H1 (cell line): Measurements from ENCODE around the gene SPEF1. TPM values are rescaled to one million over a fixed set of nuclear protein-coding genes. Genes with fewer than 3 reads are reported as not detected.
A peak's percentile ranks its signal among the peaks of the same experiment; 100 is the strongest.

ENCODE experiments used
- CTCF ChIA-PET: fragments of 300-600 bp; sonication (Branson Sonifier 250); formaldehyde crosslinking; loops from one replicate; lab custom pipeline; 2021; ENCODE audit not compliant: partially characterized antibody; lab: Charles Lee
- POLR2A ChIA-PET: fragments of 300-600 bp; sonication (Branson Sonifier 250); formaldehyde crosslinking; loops from one replicate; lab custom pipeline; 2021; ENCODE audit warnings: inconsistent platforms; ENCODE audit not compliant: partially characterized antibody; lab: Charles Lee
- DNase-seq, 2 experiments: peaks; one replicate each; pipeline versions ENCODE4 v3.0.0 to v3.0.0-alpha.2; 2010 to 2022; ENCODE audit warnings: low spot score in 2 of 2, low read depth in 1 of 2, mixed read lengths in 1 of 2
- FAIRE-seq: peaks from 2 replicates; lab custom pipeline; 2011; peaks lifted over from hg19 to GRCh38; lab: Jason Lieb, UNC
- H2AFZ ChIP-seq: 2 replicates; pipeline ENCODE4 v1.8.1; 2012; ENCODE audit warnings: low read length, inconsistent platforms
- H2AK5ac ChIP-seq: 2 replicates; pipeline ENCODE4 v1.6.1; 2013; ENCODE audit warnings: low read depth, low read length
- H2BK120ac ChIP-seq: replicated peaks from 2 replicates; pipeline ENCODE3; 2013; ENCODE audit warnings: low read depth, low read length, inconsistent platforms
- H2BK12ac ChIP-seq: 2 replicates; pipeline ENCODE4 v1.6.1; 2013; ENCODE audit warnings: low read depth, low read length
- H2BK15ac ChIP-seq: 2 replicates; pipeline ENCODE4 v1.6.1; 2013; ENCODE audit warnings: low read length
- H2BK20ac ChIP-seq: 2 replicates; pipeline ENCODE4 v1.6.1; 2013; ENCODE audit warnings: low read length
- H2BK5ac ChIP-seq: 2 replicates; pipeline ENCODE4 v1.6.1; 2013; ENCODE audit warnings: low read depth, low read length
- H3K14ac ChIP-seq: 2 replicates; pipeline ENCODE4 v1.6.1; 2013; ENCODE audit warnings: inconsistent platforms; ENCODE audit not compliant: insufficient read length
- H3K18ac ChIP-seq: 2 replicates; pipeline ENCODE4 v1.6.1; 2013; ENCODE audit warnings: low read length; ENCODE audit errors: extremely low read depth
- H3K23ac ChIP-seq: 2 replicates; pipeline ENCODE4 v1.6.1; 2013; ENCODE audit warnings: inconsistent platforms; ENCODE audit not compliant: insufficient read length
- H3K23me2 ChIP-seq: 2 replicates; pipeline ENCODE4 v1.6.1; 2013; ENCODE audit warnings: low read depth, low read length
- H3K27ac ChIP-seq: 2 replicates; pipeline ENCODE4 v1.6.1; 2011; ENCODE audit warnings: low read depth, low read length, inconsistent platforms
- H3K27me3 ChIP-seq, 4 experiments: replicated peaks in 1 of 4; 1 replicate in 1 of 4; 2 replicates in 3 of 4; pipeline versions ENCODE4 v1.6.1 to v1.8.1; 2011 to 2013; ENCODE audit warnings: low read length in 3 of 4, mild to moderate bottlenecking in 3 of 4, inconsistent platforms in 2 of 4, mixed read lengths in 2 of 4, moderate library complexity in 1 of 4; ENCODE audit not compliant: control insufficient read depth in 3 of 4, insufficient read depth in 3 of 4; ENCODE audit errors: extremely low read depth in 1 of 4
- H3K36me3 ChIP-seq, 4 experiments: 2 replicates each; pipeline versions ENCODE4 v1.6.1 to v1.8.1; 2011 to 2013; ENCODE audit warnings: mild to moderate bottlenecking in 4 of 4, low read length in 3 of 4, moderate library complexity in 2 of 4, control low read depth in 1 of 4, inconsistent platforms in 1 of 4; ENCODE audit not compliant: insufficient read depth in 4 of 4, control insufficient read depth in 2 of 4
- H3K4ac ChIP-seq: replicated peaks from 2 replicates; pipeline ENCODE3; 2013; ENCODE audit warnings: low read length, low read depth, mixed read lengths, inconsistent platforms; ENCODE audit not compliant: insufficient read length
- H3K4me1 ChIP-seq, 4 experiments: replicated peaks in 1 of 4; 1 replicate in 1 of 4; 2 replicates in 3 of 4; pipeline versions ENCODE4 v1.6.1 to v1.8.1; 2011 to 2013; ENCODE audit warnings: low read length in 3 of 4, inconsistent platforms in 2 of 4, mixed read lengths in 1 of 4; ENCODE audit not compliant: insufficient read depth in 4 of 4, control insufficient read depth in 3 of 4
- H3K4me2 ChIP-seq, 2 experiments: 2 replicates each; pipeline versions ENCODE4 v1.6.1 to v1.8.1; 2011 to 2013; ENCODE audit warnings: low read depth in 2 of 2, low read length in 2 of 2, control low read depth in 1 of 2, inconsistent platforms in 1 of 2, mild to moderate bottlenecking in 1 of 2; ENCODE audit not compliant: insufficient read depth in 1 of 2
- H3K4me3 ChIP-seq, 4 experiments: fragments of 200-600, 300-600 bp in 1 of 4; sonication (generic), shearing (Covaris generic), sonication (Bioruptor Twin) in 1 of 4; 2 replicates each; pipeline versions ENCODE4 v1.5.1 to v1.8.1; 2011 to 2016; ENCODE audit warnings: low read length in 4 of 4, low read depth in 3 of 4, control low read depth in 2 of 4, inconsistent platforms in 2 of 4, mild to moderate bottlenecking in 2 of 4, mixed read lengths in 1 of 4, moderate library complexity in 1 of 4; ENCODE audit not compliant: insufficient read depth in 2 of 4; ENCODE audit errors: extremely low read depth in 1 of 4
- H3K56ac ChIP-seq: replicated peaks from 2 replicates; pipeline ENCODE3; 2013; ENCODE audit warnings: low read depth, mild to moderate bottlenecking, mixed read lengths, low read length, inconsistent platforms; ENCODE audit not compliant: insufficient read length
- H3K79me1 ChIP-seq: 2 replicates; pipeline ENCODE4 v1.6.1; 2013; ENCODE audit warnings: low read depth, low read length, control low read depth
- H3K79me2 ChIP-seq, 2 experiments: 2 replicates each; pipeline versions ENCODE4 v1.6.1 to v1.8.1; 2012 to 2013; ENCODE audit warnings: low read length in 2 of 2, mild to moderate bottlenecking in 2 of 2, inconsistent platforms in 1 of 2; ENCODE audit not compliant: insufficient read depth in 2 of 2, control insufficient read depth in 1 of 2
- H3K9ac ChIP-seq, 4 experiments: replicated peaks in 1 of 4; 1 replicate in 1 of 4; 2 replicates in 3 of 4; pipeline versions ENCODE4 v1.6.1 to v1.8.1; 2011 to 2013; ENCODE audit warnings: low read depth in 3 of 4, low read length in 3 of 4, control low read depth in 2 of 4, mild to moderate bottlenecking in 2 of 4, moderate library complexity in 2 of 4, inconsistent platforms in 1 of 4; ENCODE audit errors: extremely low read depth in 1 of 4
- H3K9me3 ChIP-seq, 2 experiments: 2 replicates each; pipeline versions ENCODE4 v1.6.1 to v1.8.1; 2012 to 2013; ENCODE audit warnings: mild to moderate bottlenecking in 2 of 2, moderate library complexity in 2 of 2, control low read depth in 1 of 2, inconsistent platforms in 1 of 2, low read depth in 1 of 2, low read length in 1 of 2, mixed read lengths in 1 of 2; ENCODE audit not compliant: insufficient read depth in 2 of 2
- H4K20me1 ChIP-seq, 2 experiments: replicated peaks in 1 of 2; 2 replicates each; pipeline versions ENCODE3 to v1.8.1; 2011 to 2013; ENCODE audit warnings: inconsistent platforms in 2 of 2, low read length in 2 of 2, mild to moderate bottlenecking in 1 of 2; ENCODE audit not compliant: insufficient read depth in 2 of 2, control insufficient read depth in 1 of 2
- H4K5ac ChIP-seq: 2 replicates; pipeline ENCODE4 v1.6.1; 2013; ENCODE audit warnings: low read length, low read depth, mixed read lengths, inconsistent platforms; ENCODE audit not compliant: insufficient read length
- H4K8ac ChIP-seq: 2 replicates; pipeline ENCODE4 v1.8.0; 2013; ENCODE audit warnings: mild to moderate bottlenecking, moderate library complexity, low read length, inconsistent platforms; ENCODE audit not compliant: insufficient read depth; ENCODE audit errors: extremely low read depth
- H4K91ac ChIP-seq: replicated peaks from 2 replicates; pipeline ENCODE3; 2013; ENCODE audit warnings: low read length, mixed read lengths, inconsistent platforms; ENCODE audit not compliant: insufficient read length
- ASH2L ChIP-seq: fragments of 200-600, 300-600 bp; sonication (generic); IDR thresholded peaks from one replicate; pipeline ENCODE4 v1.7.1; 2017; ENCODE audit warnings: low read length
- BACH1 ChIP-seq: IDR thresholded peaks from 2 replicates; pipeline ENCODE4 v1.6.1; 2012; ENCODE audit warnings: low read length, improper control_type of control experiment
- EZH2 ChIP-seq: fragments of 200-600 bp; sonication (generic); IDR thresholded peaks from 2 replicates; pipeline ENCODE4 v1.7.1; 2012; ENCODE audit warnings: low read depth, mild to moderate bottlenecking, moderate library complexity, low read length, inconsistent platforms; ENCODE audit not compliant: severe bottlenecking
- KDM4A ChIP-seq: IDR thresholded peaks from one replicate; pipeline ENCODE4 v1.7.1; 2012; ENCODE audit warnings: low read depth, mild to moderate bottlenecking, moderate library complexity, low read length, inconsistent platforms; ENCODE audit not compliant: severe bottlenecking
- POLR2AphosphoS5 ChIP-seq: IDR thresholded peaks from 2 replicates; pipeline ENCODE4 v1.6.1; 2011; ENCODE audit warnings: low read depth, low read length
- RFX5 ChIP-seq: IDR thresholded peaks from 2 replicates; pipeline ENCODE4 v1.6.1; 2011; ENCODE audit warnings: low read depth, low read length, improper control_type of control experiment, borderline replicate concordance
- RXRA ChIP-seq: IDR thresholded peaks from 2 replicates; pipeline ENCODE4 v1.6.1; 2011; ENCODE audit warnings: low read depth, mild to moderate bottlenecking, low read length, moderate library complexity; ENCODE audit not compliant: insufficient read depth
- SIX5 ChIP-seq: IDR thresholded peaks from 2 replicates; pipeline ENCODE4 v1.6.1; 2011; ENCODE audit warnings: mild to moderate bottlenecking, low read depth, low read length
- SP1 ChIP-seq: IDR thresholded peaks from 2 replicates; pipeline ENCODE4 v1.6.1; 2011; ENCODE audit warnings: low read depth, low read length
- SP2 ChIP-seq: IDR thresholded peaks from 2 replicates; pipeline ENCODE4 v1.6.1; 2012; ENCODE audit warnings: mild to moderate bottlenecking, low read length, inconsistent platforms
- TEAD4 ChIP-seq: IDR thresholded peaks from 2 replicates; pipeline ENCODE4 v1.6.1; 2012; ENCODE audit warnings: low read depth, low read length, inconsistent platforms, mixed read lengths
- WGBS, 2 experiments: shearing (Covaris generic) in 1 of 2; methylation state at CpG; one replicate each; pipeline versions ENCODE4 v1.1.6 to v1.1.7; 2013 to 2015; ENCODE audit warnings: low lambda C conversion rate in 2 of 2, mixed read lengths in 2 of 2, inconsistent platforms in 1 of 2, low coverage in 1 of 2, missing lambda C conversion rate in 1 of 2; ENCODE audit not compliant: insufficient replicate concordance in 2 of 2, insufficient coverage in 1 of 2, insufficient read length in 1 of 2; ENCODE audit errors: extremely low coverage in 1 of 2, missing lambda C conversion rate in 1 of 2; 5-methylcytosine and 5-hydroxymethylcytosine counted together
- polyA plus RNA-seq, 7 experiments: library from polyadenylated mRNA; depleted of rRNA in 3 of 7; stranded (reverse) in 5 of 7; unstranded in 2 of 7; fragments of >200 nt in 5 of 7; fragments of 200-250 nt in 2 of 7; gene quantifications; 1 replicate in 5 of 7; 2 replicates in 1 of 7; 4 replicates in 1 of 7; pipeline versions ENCODE4 v1.2.1 to v1.2.3, GENCODE V29; 2011 to 2013; ENCODE audit warnings: missing spikeins in 2 of 7, mixed read lengths in 2 of 7
- total RNA-seq: library from RNA; stranded (reverse); fragmentation: NEBNext Ultra II Directional; extraction: Animal tissue kit (Norgen Biotek cat#: 25700); gene quantifications from 2 replicates; pipeline ENCODE4 v1.2.1, GENCODE V29; 2021
- TF ChIP-seq, protein P1 (sequence below): IDR thresholded peaks from 2 replicates; pipeline ENCODE4 v1.6.1; 2011; ENCODE audit warnings: low read length, improper control_type of control experiment

The SPEF1 gene
- total and polyA plus RNA-seq, 2 of the 8 experiments (the other 6 are each of a cell fraction or from before 2014, with no cell fraction given): 0.51 to 0.71 TPM

DNA sequence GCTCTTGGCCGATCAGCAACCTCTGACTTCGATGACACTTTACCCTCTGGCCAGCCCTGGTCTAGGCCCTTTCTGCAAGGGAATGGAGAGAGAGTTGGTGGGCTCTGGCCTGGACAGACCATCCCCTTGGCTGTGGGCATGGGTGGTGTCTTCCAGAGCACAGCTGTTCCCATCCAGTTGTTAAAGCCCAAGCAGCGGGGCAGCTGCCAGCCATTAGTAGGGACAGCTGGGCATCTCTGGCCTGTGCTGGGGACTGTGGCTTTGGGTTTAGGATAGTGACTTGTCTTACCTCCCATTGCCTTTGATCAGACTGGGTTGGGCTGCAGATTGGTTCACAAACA lies 17.6 kb upstream of the SPEF1 start:
- H2BK20ac ChIP-seq: peak overlapping the region; percentile 55; the same call in 1 of the 2 replicates
- ChIA-PET POLR2A (interaction anchor here (1.1 to 2.9 kb wide), 11 partner anchors 9 to 124 kb away, joined by 3 to 29 read pairs (median 9); partner anchors contain the start of genes AP5S1, CENPB, PANK2 and SPEF1), CTCF (interaction anchor here (1.8 to 3.7 kb wide), 2 partner anchors 12 to 102 kb away, joined by 4 to 29 read pairs; partner anchors contain the start of gene CENPB)
- H3K4me3 ChIP-seq: peak overlapping the region in 1 of 4 experiments; percentile 42; a peak in 1 of 8 replicates
- peak overlapping the region; percentile 80 for H2BK12ac ChIP-seq
- peak overlapping the region; percentile 83; the same call in 1 of the 2 replicates for H2BK5ac ChIP-seq
- H4K20me1 ChIP-seq: peaks cover 3% of the 10 kb centered on the region in 2 experiments
- peak overlapping the region; percentile 95 for H4K91ac ChIP-seq
- H3K56ac ChIP-seq: peak overlapping the region; percentile 55
- H4K8ac ChIP-seq: no peak overlapping the region
- H3K23me2 ChIP-seq: peaks cover 9% of the 10 kb centered on the region; the same call in 1 of the 2 replicates
- no peak overlapping the region for H3K14ac ChIP-seq
- peak overlapping the region; percentile 91; the same call in 1 of the 2 replicates for H2AK5ac ChIP-seq
- H3K9ac ChIP-seq: no peak overlapping the region
- H3K4me1 ChIP-seq: peaks cover 5 to 35% (median 28%) of the 10 kb centered on the region in 4 experiments
- no peaks in the 10 kb centered on the region for H3K9me3 ChIP-seq
- peaks cover 4 to 27% (median 24%) of the 10 kb centered on the region in 4 experiments for H3K36me3 ChIP-seq
- no peak overlapping the region for H4K5ac ChIP-seq
- H2AFZ ChIP-seq: no peak overlapping the region
- FAIRE-seq: no peak
- H3K27me3 ChIP-seq: peaks cover 0 to 3% (median 0%) of the 10 kb centered on the region in 4 experiments; a peak in 1 of 7 replicates
- peak overlapping the region; percentile 52 to 82; a peak in 2 of 4 replicates for H3K4me2 ChIP-seq
- H2BK120ac ChIP-seq: peak overlapping the region; percentile 60
- no peaks in the 10 kb centered on the region; the same call in 1 of the 2 replicates for H3K79me1 ChIP-seq
- WGBS, 2 experiments: 87% methylated on average over 3 of the region's 3 CpGs; no CpG with 5 or more reads in 1 of the 2 experiments
- H3K4ac ChIP-seq: peak overlapping the region; percentile 57
- H3K18ac ChIP-seq: peak overlapping the region; percentile 81; the same call in 1 of the 2 replicates
- DNase-seq: no peak
- no peaks in the 10 kb centered on the region; a peak in 1 of 4 replicates for H3K79me2 ChIP-seq
- no peak overlapping the region for H3K23ac ChIP-seq
- peak overlapping the region; percentile 97; the same call in 1 of the 2 replicates for H2BK15ac ChIP-seq
- H3K27ac ChIP-seq: peak overlapping the region; percentile 16; the same call in 1 of the 2 replicates
- TF ChIP-seq KDM4A (no peak), ASH2L (no peak), SIX5 (no peak), BACH1 (no peak), RFX5 (no peak), EZH2 (no peak), POLR2AphosphoS5 (no peak), SP1 (no peak), RXRA (no peak), TEAD4 (no peak), SP2 (no peak)
- TF ChIP-seq, protein P1, sequence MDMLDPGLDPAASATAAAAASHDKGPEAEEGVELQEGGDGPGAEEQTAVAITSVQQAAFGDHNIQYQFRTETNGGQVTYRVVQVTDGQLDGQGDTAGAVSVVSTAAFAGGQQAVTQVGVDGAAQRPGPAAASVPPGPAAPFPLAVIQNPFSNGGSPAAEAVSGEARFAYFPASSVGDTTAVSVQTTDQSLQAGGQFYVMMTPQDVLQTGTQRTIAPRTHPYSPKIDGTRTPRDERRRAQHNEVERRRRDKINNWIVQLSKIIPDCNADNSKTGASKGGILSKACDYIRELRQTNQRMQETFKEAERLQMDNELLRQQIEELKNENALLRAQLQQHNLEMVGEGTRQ: no peak
